ENCODE data around the gene COPS7B.

Gene COPS7B

DNA sequence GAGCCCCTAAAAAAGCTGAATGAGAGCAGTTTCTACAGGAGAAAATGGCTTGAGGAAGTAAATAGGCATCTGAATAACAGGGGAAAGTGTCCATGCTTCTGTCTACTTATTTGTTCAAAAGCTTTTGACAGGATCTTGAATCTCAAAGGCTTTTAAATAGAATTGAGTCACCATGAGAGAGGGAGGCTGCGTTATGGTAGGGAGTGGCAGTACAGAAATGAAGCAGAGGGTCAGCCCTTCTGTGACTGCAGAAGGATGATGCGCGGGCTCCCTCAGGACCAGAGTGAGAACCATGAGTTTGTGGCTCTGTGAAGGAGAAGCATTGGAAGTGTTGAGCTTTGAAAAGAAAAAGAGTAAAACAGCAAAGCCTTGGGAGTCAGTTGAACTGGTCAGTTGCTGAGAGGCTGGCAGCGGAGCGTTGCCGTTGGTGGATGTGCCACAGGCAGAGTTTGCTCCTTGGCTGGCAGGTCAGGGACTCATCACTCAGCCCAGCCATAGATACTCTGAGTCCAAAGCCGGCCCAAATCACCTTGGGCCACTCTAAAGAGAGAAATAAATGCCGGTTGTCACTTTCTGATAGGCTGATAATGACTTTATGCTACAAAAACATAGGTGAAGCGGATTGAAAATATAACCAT lies 17.4 kb downstream of the COPS7B start (continued):
- TF ChIP-seq CSRNP3 (CRISPR knock-in tag; IDR thresholded peaks at IDR 0.05), result no peak
- TF ChIP-seq ZFP3 (CRISPR knock-in tag; IDR thresholded peaks at IDR 0.05), result no peak
- TF ChIP-seq TCF4 (CRISPR knock-in tag; IDR thresholded peaks at IDR 0.05; ENCODE audit: borderline replicate concordance), result no peak
- no peak for TF ChIP-seq PPARA (CRISPR knock-in tag; IDR thresholded peaks at IDR 0.05; ENCODE audit: borderline replicate concordance)
- TF ChIP-seq OSR1 (CRISPR knock-in tag; IDR thresholded peaks at IDR 0.05), result no peak
- no peak for TF ChIP-seq ZC3H10 (CRISPR knock-in tag; IDR thresholded peaks at IDR 0.05)
- TF ChIP-seq ESRRG (CRISPR knock-in tag; IDR thresholded peaks at IDR 0.05), result no peak
- TF ChIP-seq ARNTL (CRISPR knock-in tag; IDR thresholded peaks at IDR 0.05; ENCODE audit: borderline replicate concordance, low read depth), result no peak

DNA sequence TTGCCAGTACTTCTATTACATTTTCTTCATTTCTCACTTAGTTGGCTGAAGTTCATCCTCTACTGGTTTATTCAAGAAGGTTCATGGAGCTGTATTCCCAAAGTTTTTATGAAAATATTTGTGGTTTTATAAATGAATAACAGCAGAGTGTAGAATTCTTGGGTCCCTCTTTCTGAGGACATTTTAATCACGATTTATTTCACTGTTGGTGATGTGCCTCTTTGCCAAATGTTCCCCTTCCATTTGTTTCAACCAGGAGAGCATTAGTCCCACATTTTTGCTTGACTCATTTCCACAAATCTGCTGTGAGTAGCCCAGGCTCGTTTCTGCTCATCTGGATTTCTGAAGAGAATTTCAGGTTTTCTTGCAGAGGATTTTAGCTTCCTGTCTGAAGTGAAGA lies 20.8 kb downstream of the COPS7B start:
- no peak for ATAC-seq
- TF ChIP-seq TOX (CRISPR knock-in tag; IDR thresholded peaks at IDR 0.05; ENCODE audit: borderline replicate concordance) (no peak), SNAI2 (CRISPR knock-in tag; IDR thresholded peaks at IDR 0.05) (no peak), ZFP30 (CRISPR knock-in tag; IDR thresholded peaks at IDR 0.05) (no peak), ISL1 (CRISPR knock-in tag; IDR thresholded peaks at IDR 0.05) (no peak), BACH2 (CRISPR knock-in tag; IDR thresholded peaks at IDR 0.05; ENCODE audit: borderline replicate concordance) (no peak), OSR1 (CRISPR knock-in tag; IDR thresholded peaks at IDR 0.05) (no peak), PPARA (CRISPR knock-in tag; IDR thresholded peaks at IDR 0.05; ENCODE audit: borderline replicate concordance) (no peak), ZNF70 (CRISPR knock-in tag; IDR thresholded peaks at IDR 0.05) (no peak), GLIS3 (CRISPR knock-in tag; IDR thresholded peaks at IDR 0.05) (no peak), ESRRG (CRISPR knock-in tag; IDR thresholded peaks at IDR 0.05) (no peak), ZNF8 (CRISPR knock-in tag; IDR thresholded peaks at IDR 0.05) (no peak), CREB5 (CRISPR knock-in tag; IDR thresholded peaks at IDR 0.05; ENCODE audit: low read depth) (no peak), ZC3H10 (CRISPR knock-in tag; IDR thresholded peaks at IDR 0.05) (no peak)

GRCh38 chr2:231810905-231811304 lies 24.7 kb downstream of the COPS7B start:
- TF ChIP-seq GLIS3 (CRISPR knock-in tag; IDR thresholded peaks at IDR 0.05), result no peak
- TF ChIP-seq ZNF8 (CRISPR knock-in tag; IDR thresholded peaks at IDR 0.05), result no peak
- no peak for TF ChIP-seq TCF4 (CRISPR knock-in tag; IDR thresholded peaks at IDR 0.05; ENCODE audit: borderline replicate concordance)
- no peak for TF ChIP-seq PPARA (CRISPR knock-in tag; IDR thresholded peaks at IDR 0.05; ENCODE audit: borderline replicate concordance)
- no peak for TF ChIP-seq SNAI2 (CRISPR knock-in tag; IDR thresholded peaks at IDR 0.05)
- TF ChIP-seq, protein P1, sequence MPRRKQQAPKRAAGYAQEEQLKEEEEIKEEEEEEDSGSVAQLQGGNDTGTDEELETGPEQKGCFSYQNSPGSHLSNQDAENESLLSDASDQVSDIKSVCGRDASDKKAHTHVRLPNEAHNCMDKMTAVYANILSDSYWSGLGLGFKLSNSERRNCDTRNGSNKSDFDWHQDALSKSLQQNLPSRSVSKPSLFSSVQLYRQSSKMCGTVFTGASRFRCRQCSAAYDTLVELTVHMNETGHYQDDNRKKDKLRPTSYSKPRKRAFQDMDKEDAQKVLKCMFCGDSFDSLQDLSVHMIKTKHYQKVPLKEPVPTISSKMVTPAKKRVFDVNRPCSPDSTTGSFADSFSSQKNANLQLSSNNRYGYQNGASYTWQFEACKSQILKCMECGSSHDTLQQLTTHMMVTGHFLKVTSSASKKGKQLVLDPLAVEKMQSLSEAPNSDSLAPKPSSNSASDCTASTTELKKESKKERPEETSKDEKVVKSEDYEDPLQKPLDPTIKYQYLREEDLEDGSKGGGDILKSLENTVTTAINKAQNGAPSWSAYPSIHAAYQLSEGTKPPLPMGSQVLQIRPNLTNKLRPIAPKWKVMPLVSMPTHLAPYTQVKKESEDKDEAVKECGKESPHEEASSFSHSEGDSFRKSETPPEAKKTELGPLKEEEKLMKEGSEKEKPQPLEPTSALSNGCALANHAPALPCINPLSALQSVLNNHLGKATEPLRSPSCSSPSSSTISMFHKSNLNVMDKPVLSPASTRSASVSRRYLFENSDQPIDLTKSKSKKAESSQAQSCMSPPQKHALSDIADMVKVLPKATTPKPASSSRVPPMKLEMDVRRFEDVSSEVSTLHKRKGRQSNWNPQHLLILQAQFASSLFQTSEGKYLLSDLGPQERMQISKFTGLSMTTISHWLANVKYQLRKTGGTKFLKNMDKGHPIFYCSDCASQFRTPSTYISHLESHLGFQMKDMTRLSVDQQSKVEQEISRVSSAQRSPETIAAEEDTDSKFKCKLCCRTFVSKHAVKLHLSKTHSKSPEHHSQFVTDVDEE (CRISPR knock-in tag; IDR thresholded peaks at IDR 0.05), result no peak
- no peak for TF ChIP-seq ZC3H10 (CRISPR knock-in tag; IDR thresholded peaks at IDR 0.05)
- TF ChIP-seq ZFP3 (CRISPR knock-in tag; IDR thresholded peaks at IDR 0.05), result no peak
- no peak for TF ChIP-seq ESRRG (CRISPR knock-in tag; IDR thresholded peaks at IDR 0.05)

GRCh38 chr2:231816327-231817026 lies 30.2 kb downstream of the COPS7B start:
- no peak for ATAC-seq
- TF ChIP-seq CSRNP3 (CRISPR knock-in tag; IDR thresholded peaks at IDR 0.05), result no peak

More at GRCh38 chr2:231810905-231811304, 24.7 kb downstream of the COPS7B start:
- peak; percentile 71 for ATAC-seq
